ENCODE results near the gene MDFIC. TPM values are rescaled to one million over a fixed set of nuclear protein-coding genes. Genes with fewer than 3 reads are reported as not detected.

Gene MDFIC
- polyA plus RNA-seq, 4 donors: 0.67 to 10.5 (median 4.9) TPM

DNA sequence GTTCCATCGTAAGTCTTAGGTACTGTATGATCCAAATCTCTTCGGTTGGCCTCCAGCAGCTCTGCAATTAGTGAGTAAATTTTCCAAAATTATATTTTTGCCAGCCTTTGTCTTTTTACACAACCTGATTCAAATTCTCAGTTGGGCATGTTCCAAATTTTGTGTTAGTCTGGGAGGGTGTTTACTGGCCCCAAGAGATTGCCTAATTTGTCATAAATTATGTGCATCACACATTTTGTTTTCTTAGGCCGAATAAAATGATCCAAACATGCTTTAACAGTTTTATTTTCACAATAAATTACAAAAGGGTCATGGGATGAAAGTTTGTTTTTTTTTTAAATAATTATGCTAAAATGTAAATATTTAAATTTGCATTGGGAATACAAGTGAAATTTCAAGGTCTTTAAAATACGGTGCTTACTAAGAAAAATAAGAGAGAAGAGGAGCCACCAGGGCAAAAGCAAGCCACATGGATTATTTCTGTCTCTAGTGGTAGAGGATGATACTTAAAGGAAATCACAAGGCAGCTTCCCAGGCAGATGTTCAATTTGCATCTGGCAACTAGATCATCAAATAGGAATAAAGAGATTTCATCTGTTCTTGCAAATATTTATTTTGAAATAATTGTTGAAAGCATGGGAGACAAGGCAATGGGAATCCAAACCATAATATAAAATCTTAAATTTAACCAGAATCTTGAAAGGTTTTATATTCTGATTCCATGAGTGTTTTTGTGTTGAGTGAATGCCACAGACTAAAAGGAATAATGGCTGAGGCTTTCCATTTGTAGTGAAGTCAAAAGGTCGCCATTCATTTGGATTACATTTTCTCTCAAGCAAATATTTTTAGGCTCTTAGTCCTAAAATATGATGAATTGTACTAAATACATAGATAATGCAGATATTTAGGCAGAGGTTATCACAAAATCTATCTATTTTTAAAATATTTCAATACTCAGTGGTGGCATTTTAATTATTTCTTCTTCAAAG, 111.1 kb downstream of the MDFIC start:
- no peak for DNase-seq
- Histone ChIP-seq H3K27me3 (ENCODE audit: control insufficient read depth in 3 of 3, insufficient read depth in 3 of 3, low read length in 3 of 3) (no peaks in the 10 kb centered on the region), H3K27ac (ENCODE audit: low read depth in 1 of 3, low read length in 2 of 3) (no peak overlapping the region), H3K4me3 (ENCODE audit: low read depth in 1 of 3, low read length in 3 of 3) (no peak overlapping the region), H3K4me1 (ENCODE audit: control insufficient read depth in 3 of 3, insufficient read depth in 2 of 3, low read depth in 1 of 3, low read length in 2 of 3) (no peaks in the 10 kb centered on the region), H3K9me3 (ENCODE audit: control insufficient read depth in 2 of 2, insufficient read depth in 1 of 2, low read depth in 1 of 2, low read length in 1 of 2) (no peaks in the 10 kb centered on the region), H3K36me3 (ENCODE audit: control insufficient read depth in 3 of 3, insufficient read depth in 2 of 3, low read depth in 1 of 3, low read length in 3 of 3) (no peaks in the 10 kb centered on the region)
- no peak for FAIRE-seq
- WGBS, 3 donors: 66 to 87% (median 83%) methylated on average over 5 of the region's 5 CpGs

- Histone ChIP-seq H3K4me3 (ENCODE audit: low read depth in 1 of 3, low read length in 3 of 3) (no peak overlapping the region), H3K27ac (ENCODE audit: low read depth in 1 of 3, low read length in 2 of 3) (no peak overlapping the region), H3K9me3 (ENCODE audit: control insufficient read depth in 2 of 2, insufficient read depth in 1 of 2, low read depth in 1 of 2, low read length in 1 of 2) (no peaks in the 10 kb centered on the region), H3K4me1 (ENCODE audit: control insufficient read depth in 3 of 3, insufficient read depth in 2 of 3, low read depth in 1 of 3, low read length in 2 of 3) (no peaks in the 10 kb centered on the region), H3K27me3 (ENCODE audit: control insufficient read depth in 3 of 3, insufficient read depth in 3 of 3, low read length in 3 of 3) (no peaks in the 10 kb centered on the region), H3K36me3 (ENCODE audit: control insufficient read depth in 3 of 3, insufficient read depth in 2 of 3, low read depth in 1 of 3, low read length in 3 of 3) (no peaks in the 10 kb centered on the region)
- FAIRE-seq (no peak), DNase-seq (no peak)
- 87 to 94% (median 89%) methylated on average over 1 of the region's 1 CpG for WGBS, 3 donors
Observed at GRCh38 chr7:115033917-115034459, 112.1 kb downstream of the MDFIC start.

DNA sequence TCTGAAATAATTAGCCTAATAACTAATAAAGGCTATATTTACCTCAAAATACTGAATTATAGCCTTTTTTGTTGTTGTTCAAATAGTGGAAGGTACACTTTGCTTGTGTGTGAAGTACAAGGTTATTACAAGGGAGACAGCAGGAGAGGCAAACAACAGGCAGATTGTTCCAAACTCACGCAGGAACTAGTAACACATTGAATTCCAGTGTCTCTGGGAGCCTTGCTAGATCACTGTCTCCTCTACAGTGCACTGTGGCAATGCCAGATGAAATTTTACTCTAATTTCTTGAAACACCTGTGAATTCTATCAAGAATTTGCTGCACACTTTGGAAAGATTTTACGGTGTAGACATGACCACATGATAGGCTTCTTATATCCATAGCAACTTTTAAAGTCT, 112.6 kb downstream of the MDFIC start:
- Histone ChIP-seq H3K27me3 (ENCODE audit: control insufficient read depth in 3 of 3, insufficient read depth in 3 of 3, low read length in 3 of 3) (no peaks in the 10 kb centered on the region), H3K27ac (ENCODE audit: low read depth in 1 of 3, low read length in 2 of 3) (no peak overlapping the region), H3K4me3 (ENCODE audit: low read depth in 1 of 3, low read length in 3 of 3) (no peak overlapping the region), H3K36me3 (ENCODE audit: control insufficient read depth in 3 of 3, insufficient read depth in 2 of 3, low read depth in 1 of 3, low read length in 3 of 3) (no peaks in the 10 kb centered on the region), H3K4me1 (ENCODE audit: control insufficient read depth in 3 of 3, insufficient read depth in 2 of 3, low read depth in 1 of 3, low read length in 2 of 3) (no peaks in the 10 kb centered on the region), H3K9me3 (ENCODE audit: control insufficient read depth in 2 of 2, insufficient read depth in 1 of 2, low read depth in 1 of 2, low read length in 1 of 2) (no peaks in the 10 kb centered on the region)
- DNase-seq: no peak
- WGBS, 3 donors: 66 to 73% (median 68%) methylated on average over 2 of the region's 2 CpGs
- no peak for FAIRE-seq

DNA sequence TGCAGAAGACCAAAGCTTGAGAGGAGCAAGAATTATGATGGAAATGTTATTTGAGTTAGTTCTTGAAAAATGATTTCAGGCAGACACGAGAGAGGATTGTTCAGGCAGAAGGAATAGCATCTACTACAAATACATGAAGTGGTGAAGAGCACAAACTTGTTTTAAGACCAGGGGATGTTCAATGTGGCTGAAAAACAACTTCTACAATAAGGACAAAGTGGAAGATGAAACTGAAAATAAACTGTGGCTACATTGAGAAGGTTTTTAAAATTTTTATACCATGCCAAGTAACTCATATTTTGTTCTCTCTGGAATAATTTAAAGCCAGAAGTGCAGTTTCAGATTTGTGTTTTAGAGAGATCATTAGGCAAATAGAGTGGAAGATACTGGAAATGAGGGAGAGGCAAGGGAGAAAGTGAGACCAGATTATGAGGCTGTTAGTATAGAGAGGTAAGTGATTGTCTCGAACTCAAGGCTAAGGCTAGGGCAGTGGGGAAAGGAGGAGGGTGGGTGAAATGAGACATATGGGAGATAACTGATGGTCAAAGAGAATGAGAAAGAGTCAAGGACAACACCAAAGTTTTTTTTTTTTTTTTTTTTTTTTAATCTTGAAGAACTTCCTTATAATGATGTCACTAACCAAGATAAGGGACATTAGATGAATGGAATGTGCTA, 115.4 kb downstream of the MDFIC start:
- H3K36me3 ChIP-seq (ENCODE audit: control insufficient read depth in 3 of 3, insufficient read depth in 2 of 3, low read depth in 1 of 3, low read length in 3 of 3): no peaks in the 10 kb centered on the region
- no peaks in the 10 kb centered on the region for H3K9me3 ChIP-seq (ENCODE audit: control insufficient read depth in 2 of 2, insufficient read depth in 1 of 2, low read depth in 1 of 2, low read length in 1 of 2)
- no peak overlapping the region for H3K27ac ChIP-seq (ENCODE audit: low read depth in 1 of 3, low read length in 2 of 3)
- no peaks in the 10 kb centered on the region for H3K27me3 ChIP-seq (ENCODE audit: control insufficient read depth in 3 of 3, insufficient read depth in 3 of 3, low read length in 3 of 3)
- WGBS, 3 donors: 75 to 80% (median 77%) methylated on average over 2 of the region's 2 CpGs
- FAIRE-seq: no peak
- no peak overlapping the region for H3K4me3 ChIP-seq (ENCODE audit: low read depth in 1 of 3, low read length in 3 of 3)
- no peaks in the 10 kb centered on the region for H3K4me1 ChIP-seq (ENCODE audit: control insufficient read depth in 3 of 3, insufficient read depth in 2 of 3, low read depth in 1 of 3, low read length in 2 of 3)
- DNase-seq: no peak

GRCh38 chr7:115038158-115038557, 116.3 kb downstream of the MDFIC start:
- DNase-seq: no peak
- Histone ChIP-seq H3K4me1 (ENCODE audit: control insufficient read depth in 3 of 3, insufficient read depth in 2 of 3, low read depth in 1 of 3, low read length in 2 of 3) (no peaks in the 10 kb centered on the region), H3K27ac (ENCODE audit: low read depth in 1 of 3, low read length in 2 of 3) (no peak overlapping the region), H3K27me3 (ENCODE audit: control insufficient read depth in 3 of 3, insufficient read depth in 3 of 3, low read length in 3 of 3) (no peaks in the 10 kb centered on the region), H3K4me3 (ENCODE audit: low read depth in 1 of 3, low read length in 3 of 3) (no peak overlapping the region), H3K9me3 (ENCODE audit: control insufficient read depth in 2 of 2, insufficient read depth in 1 of 2, low read depth in 1 of 2, low read length in 1 of 2) (no peaks in the 10 kb centered on the region), H3K36me3 (ENCODE audit: control insufficient read depth in 3 of 3, insufficient read depth in 2 of 3, low read depth in 1 of 3, low read length in 3 of 3) (no peaks in the 10 kb centered on the region)
- WGBS, 3 donors: 81 to 88% (median 86%) methylated on average over 4 of the region's 4 CpGs
- FAIRE-seq: no peak

DNA sequence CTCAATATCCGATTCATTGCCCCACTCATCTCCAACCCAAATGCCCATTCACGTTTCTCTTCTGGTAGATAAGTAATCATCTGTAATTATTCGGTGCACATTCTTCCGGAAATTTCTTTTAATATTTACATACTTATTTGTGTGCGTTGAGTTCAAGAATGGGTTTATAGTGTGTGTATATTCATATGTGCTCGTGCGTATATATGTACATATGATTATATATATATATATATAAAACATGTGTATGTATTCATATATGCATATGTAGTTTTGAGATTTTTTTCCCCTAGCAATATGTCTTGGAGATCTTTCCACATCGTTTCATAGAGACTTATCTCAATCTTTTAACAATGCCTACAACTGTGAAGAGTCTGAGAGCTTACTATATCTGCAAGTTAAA, 118.2 kb downstream of the MDFIC start:
- WGBS, 3 donors: 76 to 90% (median 83%) methylated on average over 8 of the region's 8 CpGs
- FAIRE-seq (no peak), DNase-seq (no peak)
- H3K27ac ChIP-seq (ENCODE audit: low read depth in 1 of 3, low read length in 2 of 3): no peak overlapping the region
- no peaks in the 10 kb centered on the region for H3K36me3 ChIP-seq (ENCODE audit: control insufficient read depth in 3 of 3, insufficient read depth in 2 of 3, low read depth in 1 of 3, low read length in 3 of 3)
- H3K4me3 ChIP-seq (ENCODE audit: low read depth in 1 of 3, low read length in 3 of 3): no peak overlapping the region
- no peaks in the 10 kb centered on the region for H3K9me3 ChIP-seq (ENCODE audit: control insufficient read depth in 2 of 2, insufficient read depth in 1 of 2, low read depth in 1 of 2, low read length in 1 of 2)
- H3K27me3 ChIP-seq (ENCODE audit: control insufficient read depth in 3 of 3, insufficient read depth in 3 of 3, low read length in 3 of 3): no peaks in the 10 kb centered on the region
- no peaks in the 10 kb centered on the region for H3K4me1 ChIP-seq (ENCODE audit: control insufficient read depth in 3 of 3, insufficient read depth in 2 of 3, low read depth in 1 of 3, low read length in 2 of 3)

- Histone ChIP-seq H3K4me3 (ENCODE audit: low read depth in 1 of 3, low read length in 3 of 3) (no peak overlapping the region), H3K9me3 (ENCODE audit: control insufficient read depth in 2 of 2, insufficient read depth in 1 of 2, low read depth in 1 of 2, low read length in 1 of 2) (no peaks in the 10 kb centered on the region), H3K36me3 (ENCODE audit: control insufficient read depth in 3 of 3, insufficient read depth in 2 of 3, low read depth in 1 of 3, low read length in 3 of 3) (no peaks in the 10 kb centered on the region), H3K27me3 (ENCODE audit: control insufficient read depth in 3 of 3, insufficient read depth in 3 of 3, low read length in 3 of 3) (no peaks in the 10 kb centered on the region), H3K4me1 (ENCODE audit: control insufficient read depth in 3 of 3, insufficient read depth in 2 of 3, low read depth in 1 of 3, low read length in 2 of 3) (no peaks in the 10 kb centered on the region), H3K27ac (ENCODE audit: low read depth in 1 of 3, low read length in 2 of 3) (no peak overlapping the region)
- FAIRE-seq (no peak), DNase-seq (no peak)
Observed at GRCh38 chr7:115040495-115040894, 118.6 kb downstream of the MDFIC start.

GRCh38 chr7:115042596-115042995, 120.7 kb downstream of the MDFIC start:
- DNase-seq: no peak

More at GRCh38 chr7:115042596-115042995, 120.7 kb downstream of the MDFIC start:
- WGBS, 3 donors: 18 to 53% (median 36%) methylated on average over 2 of the region's 2 CpGs
- no peak for FAIRE-seq
- no peak overlapping the region for H3K27ac ChIP-seq (ENCODE audit: low read depth in 1 of 3, low read length in 2 of 3)
- H3K36me3 ChIP-seq (ENCODE audit: control insufficient read depth in 3 of 3, insufficient read depth in 2 of 3, low read depth in 1 of 3, low read length in 3 of 3): no peaks in the 10 kb centered on the region
- H3K4me1 ChIP-seq (ENCODE audit: control insufficient read depth in 3 of 3, insufficient read depth in 2 of 3, low read depth in 1 of 3, low read length in 2 of 3): no peaks in the 10 kb centered on the region
- H3K9me3 ChIP-seq (ENCODE audit: control insufficient read depth in 2 of 2, insufficient read depth in 1 of 2, low read depth in 1 of 2, low read length in 1 of 2): no peaks in the 10 kb centered on the region
- H3K27me3 ChIP-seq (ENCODE audit: control insufficient read depth in 3 of 3, insufficient read depth in 3 of 3, low read length in 3 of 3): no peaks in the 10 kb centered on the region
- no peak overlapping the region for H3K4me3 ChIP-seq (ENCODE audit: low read depth in 1 of 3, low read length in 3 of 3)

All from small intestine (tissue), 7 donors.